Right cardiac atrium (tissue), 5 donors: ENCODE measurements around the gene CCDC91. TPM values are rescaled to one million over a fixed set of nuclear protein-coding genes. Genes with fewer than 3 reads are reported as not detected.
"Not testable (repeated sequence)": the region's sequence is repeated elsewhere in the genome, so short reads cannot be mapped to it uniquely, and the experiment has no call there.

Experiments used
- ATAC-seq, 2 donors: fragments of 200-7000 bp; cut with Tn5 transposase; one replicate each; pipeline versions ENCODE4 v1.8.0 to v1.9.1; 2020; ENCODE audit warnings: moderate library complexity in 2 of 2, mild to moderate bottlenecking in 1 of 2
- DNase-seq, 3 donors: peaks; one replicate each; pipeline ENCODE4 v3.0.0-alpha.2; 2020
- H3K27ac ChIP-seq: one replicate; pipeline ENCODE4 v1.5.1; 2013; ENCODE audit warnings: mild to moderate bottlenecking, low read length, control low read depth, moderate library complexity
- H3K27me3 ChIP-seq: one replicate; pipeline ENCODE4 v1.6.1; 2013; ENCODE audit not compliant: control insufficient read depth, insufficient read depth
- H3K4me1 ChIP-seq: one replicate; pipeline ENCODE4 v1.6.1; 2013; ENCODE audit warnings: low read length; ENCODE audit not compliant: control insufficient read depth, insufficient read depth
- H3K4me3 ChIP-seq: one replicate; pipeline ENCODE4 v1.5.1; 2013; ENCODE audit warnings: low read length, control low read depth
- H3K9me3 ChIP-seq: one replicate; pipeline ENCODE4 v1.6.1; 2013; ENCODE audit warnings: low read length; ENCODE audit not compliant: control insufficient read depth
- WGBS: extraction: QIAGEN DNeasy Blood & Tissue Kit; methylation state at CpG from one replicate; pipeline ENCODE4 v1.1.7; 2013; 5-methylcytosine and 5-hydroxymethylcytosine counted together
- intact Hi-C, 4 donors: fragments of 100-400 bp; cut with DNase I; formaldehyde crosslinking; loops; one replicate each; pipeline versions ENCODE4 v1.11.0 to v1.14.0; 2022 to 2023
- polyA plus RNA-seq: library from polyadenylated mRNA; stranded (reverse); fragments of 200-250 nt; gene quantifications from one replicate; pipeline ENCODE4 v1.2.3, GENCODE V29; 2013
- total RNA-seq, 4 donors: library from RNA; stranded (reverse); fragmentation: NEBNext Ultra II Directional; extraction: Animal tissue kit (Norgen Biotek cat#: 25700); gene quantifications; one replicate each; pipeline ENCODE4 v1.2.1, GENCODE V29; 2021
- donor health status: healthy with polysubstance abuse.
- donor health status: DM: no; HTN: yes; CAD: no.
- donor health status: DM: no; HTN: no; CAD: no.
- donor health status: DM: no; HTN: yes; CAD: no; lungs with severe emphysema.
- donor health status: DM: yes; HTN: yes; CAD: no.

CCDC91 gene
- total and polyA plus RNA-seq, 5 donors: 26.8 to 50.3 (median 45.4) TPM

DNA sequence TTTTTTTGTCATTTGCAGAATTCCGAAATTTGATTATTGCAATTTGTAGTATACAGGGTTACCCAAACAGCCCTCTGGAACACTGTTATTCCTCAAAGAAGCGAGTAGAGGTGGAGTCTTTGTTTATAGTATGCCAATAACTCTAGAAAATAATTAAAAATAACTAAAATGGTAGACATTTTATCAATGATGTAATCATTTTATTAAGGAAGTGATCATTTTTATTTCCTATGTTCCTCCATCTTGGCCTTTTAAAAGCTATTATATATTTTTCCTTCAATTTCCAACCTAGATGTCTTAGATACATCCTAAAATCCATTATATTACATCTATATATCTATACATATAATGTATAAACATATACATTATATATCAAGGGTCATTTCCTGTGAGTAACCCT, 106.0 kb downstream of the CCDC91 start:
- H3K9me3 ChIP-seq: no peaks in the 10 kb centered on the region
- no peaks in the 10 kb centered on the region for H3K27me3 ChIP-seq
- no peaks in the 10 kb centered on the region for H3K4me1 ChIP-seq
- no peak overlapping the region for H3K27ac ChIP-seq
- 95% methylated on average over 2 of the region's 2 CpGs for whole genome bisulfite sequencing
- no peak overlapping the region for H3K4me3 ChIP-seq
- DNase-seq (no peak), ATAC-seq (no peak)
- intact Hi-C loops: no loop called here

DNA sequence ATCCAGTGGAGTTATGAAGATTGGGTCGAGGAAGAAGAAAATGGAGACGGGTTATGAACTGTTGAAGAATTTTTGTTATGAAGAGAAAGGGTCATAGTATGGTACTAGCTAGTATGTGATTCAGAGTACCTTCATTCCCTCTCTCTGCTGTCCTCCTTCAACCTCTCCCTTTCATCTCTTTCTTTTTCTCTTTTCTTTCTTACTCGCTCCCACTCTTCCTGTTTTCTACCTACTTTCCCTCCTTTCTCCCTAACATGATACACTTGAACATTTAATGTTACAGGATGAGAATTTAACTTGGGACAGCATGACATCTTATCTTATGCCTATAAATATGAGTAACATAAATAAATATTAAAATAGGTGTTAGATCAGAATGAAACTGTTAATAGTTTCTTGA, 112.9 kb downstream of the CCDC91 start:
- ATAC-seq: no peak
- no peak overlapping the region for H3K27ac ChIP-seq
- H3K4me3 ChIP-seq: no peak overlapping the region
- H3K27me3 ChIP-seq: no peaks in the 10 kb centered on the region
- no peaks in the 10 kb centered on the region for H3K9me3 ChIP-seq
- H3K4me1 ChIP-seq: no peaks in the 10 kb centered on the region
- intact Hi-C loops: no loop called here
- 96% methylated on average over 3 of the region's 3 CpGs for WGBS
- no peak for DNase-seq

DNA sequence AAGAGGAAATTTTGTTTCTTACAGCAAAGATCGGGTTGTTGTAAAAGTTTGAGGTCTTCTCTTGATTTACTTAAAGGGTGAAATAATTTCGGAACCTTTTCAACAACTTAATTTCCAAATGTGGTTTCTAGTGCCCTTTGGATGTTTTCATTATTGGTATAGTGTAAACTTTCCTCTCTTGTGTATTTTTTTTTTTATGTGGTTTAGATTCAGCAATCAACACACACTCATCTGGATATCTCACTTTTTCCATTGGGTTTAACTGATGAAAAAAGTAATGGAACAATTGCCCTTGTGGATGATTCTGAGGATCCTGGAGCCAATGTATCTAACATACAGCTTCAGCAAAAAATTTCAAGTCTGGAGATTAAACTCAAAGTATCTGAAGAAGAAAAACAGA, 116.3 kb downstream of the CCDC91 start:
- H3K27me3 ChIP-seq: no peaks in the 10 kb centered on the region
- ATAC-seq (no peak), DNase-seq (no peak)
- no peak overlapping the region for H3K27ac ChIP-seq
- H3K4me1 ChIP-seq: no peaks in the 10 kb centered on the region
- intact Hi-C loops: no loop called here
- H3K9me3 ChIP-seq: no peaks in the 10 kb centered on the region
- no peak overlapping the region for H3K4me3 ChIP-seq
- 97% methylated on average over 2 of the region's 2 CpGs for WGBS

DNA sequence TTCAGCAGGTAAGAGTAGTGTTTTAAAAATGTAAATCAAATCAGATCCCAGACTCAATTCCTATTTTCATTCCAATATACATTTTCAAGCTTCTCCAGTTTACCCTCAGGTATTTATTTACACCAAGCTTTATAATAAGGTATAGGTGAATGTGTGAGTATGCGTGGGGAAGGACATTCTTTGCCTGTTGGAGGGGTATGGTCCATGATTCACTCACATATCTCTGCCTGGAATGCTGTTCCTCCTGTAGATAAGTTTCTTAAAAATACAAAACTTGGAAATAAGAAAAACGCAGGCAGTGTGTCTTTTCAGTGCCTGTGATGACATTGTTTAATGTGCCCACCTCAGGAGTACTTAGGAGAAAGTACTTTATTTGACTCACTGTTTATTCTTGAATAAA, 118.6 kb downstream of the CCDC91 start:
- Histone ChIP-seq H3K27ac (no peak overlapping the region), H3K4me1 (no peaks in the 10 kb centered on the region), H3K4me3 (no peak overlapping the region), H3K27me3 (no peaks in the 10 kb centered on the region), H3K9me3 (no peaks in the 10 kb centered on the region)
- ATAC-seq (no peak), DNase-seq (no peak)
- intact Hi-C loops: no loop called here
- WGBS: 88% methylated on average over 2 of the region's 2 CpGs

DNA sequence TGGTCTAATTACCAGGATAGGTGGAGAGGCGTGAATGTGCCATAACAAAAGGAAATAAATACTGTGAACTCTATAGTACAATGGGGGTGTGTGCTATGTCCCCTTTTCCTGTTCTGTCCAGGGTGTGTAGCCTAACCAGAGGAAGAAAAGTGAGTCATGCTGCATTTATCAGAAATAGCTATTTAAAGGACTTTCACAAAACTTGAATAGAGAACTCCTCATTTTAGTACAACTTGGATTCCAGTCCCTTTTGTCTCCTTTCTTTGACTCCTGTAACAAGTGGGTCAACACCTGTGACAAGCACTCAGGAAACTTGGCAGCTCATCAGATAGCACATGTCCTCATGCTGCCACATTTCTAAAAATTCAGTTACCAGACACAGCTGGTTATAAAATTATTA, 123.4 kb downstream of the CCDC91 start:
- DNase-seq (no peak), ATAC-seq (peak; percentile 75 to 99)
- Histone ChIP-seq H3K4me1 (no peaks in the 10 kb centered on the region), H3K4me3 (no peak overlapping the region), H3K9me3 (no peaks in the 10 kb centered on the region), H3K27me3 (no peaks in the 10 kb centered on the region), H3K27ac (no peak overlapping the region)
- WGBS: 72% methylated on average over 1 of the region's 1 CpG
- intact Hi-C loops: no loop called here

DNA sequence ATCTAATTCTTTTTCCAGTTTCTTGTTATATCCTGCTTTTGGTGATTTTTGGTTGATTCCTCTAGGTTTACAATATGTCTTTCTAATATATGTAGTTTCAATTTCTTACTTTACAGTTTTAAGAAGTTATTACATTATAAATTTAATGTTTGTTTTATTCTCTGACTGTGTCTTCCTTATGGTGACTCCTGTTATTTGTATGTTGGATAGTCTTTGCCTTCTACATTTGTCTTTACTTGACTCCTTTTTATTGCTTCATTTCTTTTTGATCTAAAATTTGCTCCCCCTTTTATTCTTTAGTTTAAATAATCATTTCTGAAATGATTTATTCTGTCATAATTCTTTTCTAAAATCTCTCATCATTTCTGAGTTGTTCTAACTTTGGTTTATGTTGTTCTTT, 125.8 kb downstream of the CCDC91 start:
- no peak overlapping the region for H3K4me3 ChIP-seq
- no peak for DNase-seq
- H3K27ac ChIP-seq: no peak overlapping the region
- intact Hi-C loops: no loop called here
- no peaks in the 10 kb centered on the region for H3K9me3 ChIP-seq
- no peaks in the 10 kb centered on the region for H3K27me3 ChIP-seq
- no peaks in the 10 kb centered on the region for H3K4me1 ChIP-seq
- ATAC-seq: no peak

DNA sequence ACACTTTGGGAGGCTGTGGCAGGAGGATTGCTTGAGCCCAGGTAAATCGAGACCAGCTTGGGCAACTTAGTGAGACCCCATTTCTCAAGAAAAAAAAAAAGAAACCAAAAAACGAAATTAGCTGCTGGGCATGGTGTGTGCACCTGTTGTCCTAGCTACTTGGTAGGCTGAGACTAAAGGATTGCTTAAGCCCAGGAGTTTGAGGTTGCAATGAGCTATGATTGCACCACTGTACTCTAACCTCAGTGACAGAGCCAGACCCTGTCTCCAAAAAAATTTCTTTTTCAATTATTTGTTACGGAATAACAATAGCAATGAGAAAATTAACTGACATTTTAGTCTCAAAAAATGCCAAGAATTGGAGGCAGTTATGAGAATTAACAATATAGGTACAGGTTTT, 128.0 kb downstream of the CCDC91 start:
- DNase-seq (no peak), ATAC-seq (no peak)
- Histone ChIP-seq H3K27ac (no peak overlapping the region), H3K9me3 (no peaks in the 10 kb centered on the region), H3K4me1 (no peaks in the 10 kb centered on the region), H3K4me3 (no peak overlapping the region), H3K27me3 (no peaks in the 10 kb centered on the region)
- WGBS: 77% methylated on average over 3 of the region's 3 CpGs
- intact Hi-C loops: no loop called here

DNA sequence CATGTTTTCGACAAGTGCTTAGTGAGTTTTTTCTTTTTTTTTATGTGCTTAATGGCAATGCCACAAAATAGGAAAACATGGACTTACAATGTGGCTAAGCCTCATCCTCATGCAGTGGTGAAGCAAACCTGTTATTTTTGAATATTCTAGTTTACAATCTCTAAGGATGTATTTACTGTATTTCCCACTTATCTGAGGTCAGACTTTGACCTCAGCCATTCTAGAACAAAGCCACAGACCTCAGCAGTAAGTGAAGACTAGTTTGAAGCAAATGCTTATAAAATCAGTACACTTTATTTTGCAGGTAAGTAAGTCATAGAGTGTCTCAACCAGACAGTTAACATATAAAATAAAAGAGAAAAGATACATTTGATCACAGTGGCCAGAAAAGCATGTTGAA, 130.1 kb downstream of the CCDC91 start:
- Histone ChIP-seq H3K4me1 (no peaks in the 10 kb centered on the region), H3K27ac (no peak overlapping the region), H3K9me3 (no peaks in the 10 kb centered on the region), H3K27me3 (no peaks in the 10 kb centered on the region), H3K4me3 (no peak overlapping the region)
- WGBS: 91% methylated on average over 1 of the region's 1 CpG
- intact Hi-C loops: no loop called here
- ATAC-seq (no peak), DNase-seq (no peak)

DNA sequence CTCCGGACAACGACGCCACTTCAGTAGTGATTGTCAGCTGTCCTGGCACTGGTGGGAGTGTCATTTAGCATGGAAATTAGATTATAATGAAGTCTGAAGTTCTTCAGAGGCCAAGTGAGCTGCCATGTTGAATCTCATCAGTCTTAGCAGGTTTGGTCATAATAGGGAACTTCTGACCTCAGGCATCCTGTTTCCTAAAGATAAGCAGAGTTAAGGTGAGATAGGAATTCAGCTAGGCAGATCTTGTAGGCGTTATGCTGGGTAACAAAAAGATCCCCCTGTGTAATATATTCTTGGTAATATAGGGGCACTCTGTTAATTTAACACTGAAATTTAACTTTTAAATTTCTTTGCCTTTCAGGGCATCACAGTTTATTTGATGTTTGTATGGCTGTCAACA, 137.5 kb downstream of the CCDC91 start:
- no peak for DNase-seq
- Histone ChIP-seq H3K9me3 (no peaks in the 10 kb centered on the region), H3K27me3 (no peaks in the 10 kb centered on the region), H3K4me1 (no peaks in the 10 kb centered on the region), H3K4me3 (no peak overlapping the region), H3K27ac (no peak overlapping the region)
- intact Hi-C loops: no loop called here
- ATAC-seq: no peak
- 89% methylated on average over 4 of the region's 4 CpGs for WGBS

DNA sequence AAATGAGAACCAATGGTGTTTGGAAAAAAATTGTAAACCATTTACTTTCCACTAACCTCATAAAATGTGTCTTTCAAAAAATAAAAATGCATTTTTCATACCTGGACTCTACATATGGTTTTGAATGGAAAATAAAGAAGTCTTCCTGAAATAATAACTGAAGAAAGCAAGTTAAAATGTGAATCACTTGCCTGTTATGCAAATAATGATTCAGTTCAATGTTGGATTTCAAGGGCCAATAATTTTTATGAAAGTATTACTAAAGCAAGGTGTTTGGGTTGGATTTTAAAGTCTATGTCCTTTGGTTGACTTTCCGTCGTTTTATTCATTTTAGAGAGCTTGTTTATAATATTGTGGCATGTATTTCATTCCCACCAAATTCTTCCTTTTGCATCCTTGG, 138.7 kb downstream of the CCDC91 start:
- no peak for DNase-seq
- 99% methylated on average over 2 of the region's 2 CpGs for WGBS
- ATAC-seq: no peak
- Histone ChIP-seq H3K27me3 (no peaks in the 10 kb centered on the region), H3K9me3 (no peaks in the 10 kb centered on the region), H3K27ac (no peak overlapping the region), H3K4me1 (no peaks in the 10 kb centered on the region), H3K4me3 (no peak overlapping the region)
- intact Hi-C loops: no loop called here

DNA sequence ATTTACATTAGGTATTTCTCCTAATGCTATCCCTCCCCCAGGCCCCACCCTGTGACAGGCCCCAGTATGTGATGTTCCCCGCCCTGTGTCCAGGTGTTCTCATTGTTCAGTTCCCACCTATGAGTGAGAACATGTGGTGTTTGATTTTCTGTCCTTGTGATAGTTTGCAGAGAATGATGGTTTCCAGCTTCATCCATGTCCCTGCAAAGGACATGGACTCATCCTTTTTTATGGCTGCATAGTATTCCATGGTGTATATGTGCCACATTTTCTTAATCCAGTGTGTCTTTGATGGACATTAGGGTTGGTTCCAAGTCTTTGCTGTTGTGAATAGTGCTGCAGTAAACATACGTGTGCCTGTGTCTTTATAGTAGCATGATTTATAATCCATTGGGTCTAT, 139.5 kb downstream of the CCDC91 start:
- intact Hi-C loops: not testable (repeated sequence)

DNA sequence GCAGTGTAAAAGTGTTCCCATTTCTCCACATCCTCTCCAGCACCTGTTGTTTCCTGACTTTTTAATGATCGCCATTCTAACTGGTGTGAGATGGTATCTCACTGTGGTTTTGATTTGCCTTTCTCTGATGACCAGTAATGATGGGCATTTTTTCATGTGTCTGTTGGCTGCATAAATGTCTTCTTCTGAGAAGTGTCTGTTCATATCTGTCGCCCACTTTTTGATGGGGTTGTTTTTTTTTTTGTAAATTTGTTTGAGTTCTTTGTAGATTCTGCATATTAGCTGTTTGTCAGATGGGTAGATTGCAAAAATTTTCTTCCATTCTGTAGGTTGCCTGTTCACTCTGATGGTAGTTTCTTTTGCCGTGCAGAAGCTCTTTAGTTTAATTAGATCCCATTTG, 140.0 kb downstream of the CCDC91 start:
- DNase-seq, intact Hi-C loops, H3K9me3 ChIP-seq, H3K27ac ChIP-seq, H3K4me1 ChIP-seq, ATAC-seq, H3K27me3 ChIP-seq, H3K4me3 ChIP-seq: not testable (repeated sequence)
- 98% methylated on average over 3 of the region's 3 CpGs for WGBS

More for the DNA sequence above, 139.5 kb downstream of the CCDC91 start:
- DNase-seq, H3K4me1 ChIP-seq, H3K27ac ChIP-seq, H3K27me3 ChIP-seq, H3K9me3 ChIP-seq, ATAC-seq, H3K4me3 ChIP-seq: not testable (repeated sequence)
- WGBS: 97% methylated on average over 2 of the region's 2 CpGs
